Panc1 (cell line): ENCODE results near the gene CCDC167. TPM values are rescaled to one million over a fixed set of nuclear protein-coding genes. Genes with fewer than 3 reads are reported as not detected.
A peak's percentile ranks its signal among the peaks of the same experiment; 100 is the strongest.

ENCODE experiments used
- ATAC-seq: fragments of 200-7000 bp; cut with Tn5 transposase; 2 replicates; pipeline ENCODE4 v1.9.1; 2020; ENCODE audit warnings: mild to moderate bottlenecking, moderate library complexity
- BruUV-seq: library from RNA; stranded (reverse); fragments of 400-500 nt; replicated peaks from 2 replicates; lab custom pipeline; 2021; lab: Mats Ljungman, UMichigan
- CTCF ChIA-PET: fragments of 300-600 bp; sonication (Branson Sonifier 250); formaldehyde crosslinking; loops from one replicate; lab custom pipeline; 2022; ENCODE audit warnings: antibody characterized with exemption; lab: Charles Lee
- POLR2A ChIA-PET: fragments of 300-600 bp; sonication (Branson Sonifier 250); formaldehyde crosslinking; loops from one replicate; lab custom pipeline; 2022; ENCODE audit warnings: antibody characterized with exemption; lab: Charles Lee
- DNase-seq: peaks from one replicate; pipeline ENCODE4 v3.0.0-alpha.2; 2010; ENCODE audit warnings: low read depth, low spot score
- H3K27ac ChIP-seq: 2 replicates; pipeline ENCODE4 v1.5.1; 2011; ENCODE audit warnings: mild to moderate bottlenecking, low read length, inconsistent platforms
- H3K27me3 ChIP-seq: fragments of 200-500 bp; sonication (Bioruptor generic); 2 replicates; pipeline ENCODE4 v1.6.0; 2014; ENCODE audit warnings: low read length, inconsistent platforms; ENCODE audit not compliant: control insufficient read depth, insufficient read depth
- H3K36me3 ChIP-seq: fragments of 200-500 bp; sonication (Bioruptor generic); 2 replicates; pipeline ENCODE4 v1.5.1; 2014; ENCODE audit warnings: inconsistent platforms, mild to moderate bottlenecking, low read length, moderate library complexity; ENCODE audit not compliant: control insufficient read depth, insufficient read depth
- H3K4me1 ChIP-seq: 2 replicates; pipeline ENCODE4 v1.5.1; 2011; ENCODE audit warnings: inconsistent platforms, mild to moderate bottlenecking, low read length, moderate library complexity; ENCODE audit not compliant: control insufficient read depth, insufficient read depth
- H3K4me3 ChIP-seq, 2 experiments: 2 replicates each; pipeline ENCODE4 v1.5.1; 2011 to 2012; ENCODE audit warnings: low read depth in 2 of 2, low read length in 2 of 2, mild to moderate bottlenecking in 2 of 2, inconsistent platforms in 1 of 2, moderate library complexity in 1 of 2
- H3K9me3 ChIP-seq: fragments of 200-500 bp; sonication (Bioruptor generic); 2 replicates; pipeline ENCODE4 v1.5.1; 2014; ENCODE audit warnings: low read depth, mild to moderate bottlenecking, inconsistent platforms, low read length, moderate library complexity; ENCODE audit not compliant: control insufficient read depth, insufficient read depth
- POLR2AphosphoS5 ChIP-seq: IDR thresholded peaks from 2 replicates; pipeline ENCODE4 v1.6.1; 2012; ENCODE audit warnings: mild to moderate bottlenecking, low read depth, low read length, moderate library complexity
- SIN3A ChIP-seq: IDR thresholded peaks from 2 replicates; pipeline ENCODE4 v1.6.1; 2012; ENCODE audit warnings: low read depth, mild to moderate bottlenecking, low read length, moderate library complexity, borderline replicate concordance; ENCODE audit not compliant: insufficient read depth
- TCF7L2 ChIP-seq: IDR thresholded peaks from 2 replicates; pipeline ENCODE4 v1.6.1; 2011; ENCODE audit warnings: mild to moderate bottlenecking, low read depth, low read length, inconsistent platforms
- in situ Hi-C: cut with HindIII; loops from 2 replicates; pipeline ENCODE4 v1.10.0; 2016; ENCODE audit warnings: low sequenced_read_pairs, low pct_unique_long_range_greater_than_20kb
- intact Hi-C: fragments of 100-400 bp; cut with micrococcal nuclease; formaldehyde crosslinking; loops from one replicate; pipeline ENCODE4 v1.10.0; 2022; ENCODE audit not compliant: unreplicated experiment
- total RNA-seq: library from RNA; stranded (reverse); gene quantifications from one replicate; pipeline ENCODE4 v1.2.1, GENCODE V29; 2021; ENCODE audit not compliant: unreplicated experiment
- TF ChIP-seq, protein P1 (sequence below), 2 experiments: IDR thresholded peaks; 2 replicates each; pipeline ENCODE4 v1.6.1; 2011 to 2012; ENCODE audit warnings: low read depth in 2 of 2, control low read depth in 1 of 2, low read length in 1 of 2, mild to moderate bottlenecking in 1 of 2, moderate library complexity in 1 of 2; ENCODE audit not compliant: insufficient read depth in 1 of 2
- TF ChIP-seq, protein P2 (sequence below): fragments of 450-650 bp; IDR thresholded peaks from 2 replicates; pipeline ENCODE4 v1.5.1; 2017; ENCODE audit warnings: mild to moderate bottlenecking

Gene CCDC167
- total RNA-seq, 1 experiment from 2014 or later, result 57.6 TPM

DNA sequence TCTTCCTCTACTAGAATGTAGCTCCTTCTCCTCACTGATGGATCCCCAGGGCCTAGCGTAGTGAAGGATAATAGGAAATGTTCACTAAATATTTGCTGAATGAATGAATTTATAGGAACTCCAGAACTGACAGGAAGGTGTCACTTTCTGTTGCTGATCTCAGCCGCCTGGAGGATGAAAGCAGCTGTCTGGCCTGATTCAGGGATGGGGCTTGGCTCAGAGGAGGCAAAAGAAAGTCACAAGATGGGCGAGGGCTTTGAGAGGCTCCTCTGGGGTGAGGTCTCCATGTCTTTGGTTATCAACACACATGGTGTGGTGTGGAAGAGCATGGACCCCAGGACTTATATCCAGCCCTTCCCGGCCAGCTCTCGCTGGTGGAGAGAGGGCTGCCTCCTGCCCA is 11.5 kb upstream of the CCDC167 start:
- ChIA-PET CTCF (no interaction called here), POLR2A (no interaction called here)
- in situ Hi-C loops (no loop called here), intact Hi-C loops (no loop called here)
- no peak for DNase-seq
- Histone ChIP-seq H3K4me1 (peaks cover 57% of the 10 kb centered on the region), H3K27ac (peak overlapping the region; percentile 91), H3K4me3 (no peak overlapping the region), H3K9me3 (no peaks in the 10 kb centered on the region), H3K27me3 (no peaks in the 10 kb centered on the region), H3K36me3 (no peaks in the 10 kb centered on the region)
- ATAC-seq, result no peak
- TF ChIP-seq, protein P1, sequence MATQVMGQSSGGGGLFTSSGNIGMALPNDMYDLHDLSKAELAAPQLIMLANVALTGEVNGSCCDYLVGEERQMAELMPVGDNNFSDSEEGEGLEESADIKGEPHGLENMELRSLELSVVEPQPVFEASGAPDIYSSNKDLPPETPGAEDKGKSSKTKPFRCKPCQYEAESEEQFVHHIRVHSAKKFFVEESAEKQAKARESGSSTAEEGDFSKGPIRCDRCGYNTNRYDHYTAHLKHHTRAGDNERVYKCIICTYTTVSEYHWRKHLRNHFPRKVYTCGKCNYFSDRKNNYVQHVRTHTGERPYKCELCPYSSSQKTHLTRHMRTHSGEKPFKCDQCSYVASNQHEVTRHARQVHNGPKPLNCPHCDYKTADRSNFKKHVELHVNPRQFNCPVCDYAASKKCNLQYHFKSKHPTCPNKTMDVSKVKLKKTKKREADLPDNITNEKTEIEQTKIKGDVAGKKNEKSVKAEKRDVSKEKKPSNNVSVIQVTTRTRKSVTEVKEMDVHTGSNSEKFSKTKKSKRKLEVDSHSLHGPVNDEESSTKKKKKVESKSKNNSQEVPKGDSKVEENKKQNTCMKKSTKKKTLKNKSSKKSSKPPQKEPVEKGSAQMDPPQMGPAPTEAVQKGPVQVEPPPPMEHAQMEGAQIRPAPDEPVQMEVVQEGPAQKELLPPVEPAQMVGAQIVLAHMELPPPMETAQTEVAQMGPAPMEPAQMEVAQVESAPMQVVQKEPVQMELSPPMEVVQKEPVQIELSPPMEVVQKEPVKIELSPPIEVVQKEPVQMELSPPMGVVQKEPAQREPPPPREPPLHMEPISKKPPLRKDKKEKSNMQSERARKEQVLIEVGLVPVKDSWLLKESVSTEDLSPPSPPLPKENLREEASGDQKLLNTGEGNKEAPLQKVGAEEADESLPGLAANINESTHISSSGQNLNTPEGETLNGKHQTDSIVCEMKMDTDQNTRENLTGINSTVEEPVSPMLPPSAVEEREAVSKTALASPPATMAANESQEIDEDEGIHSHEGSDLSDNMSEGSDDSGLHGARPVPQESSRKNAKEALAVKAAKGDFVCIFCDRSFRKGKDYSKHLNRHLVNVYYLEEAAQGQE (IDR thresholded peaks at IDR 0.05; ENCODE audit: insufficient read depth in 1 of 2, low read depth in 2 of 2, low read length in 1 of 2), result no peak
- TF ChIP-seq POLR2AphosphoS5, result no peak
- TF ChIP-seq TCF7L2, result no peak
- TF ChIP-seq, protein P2, sequence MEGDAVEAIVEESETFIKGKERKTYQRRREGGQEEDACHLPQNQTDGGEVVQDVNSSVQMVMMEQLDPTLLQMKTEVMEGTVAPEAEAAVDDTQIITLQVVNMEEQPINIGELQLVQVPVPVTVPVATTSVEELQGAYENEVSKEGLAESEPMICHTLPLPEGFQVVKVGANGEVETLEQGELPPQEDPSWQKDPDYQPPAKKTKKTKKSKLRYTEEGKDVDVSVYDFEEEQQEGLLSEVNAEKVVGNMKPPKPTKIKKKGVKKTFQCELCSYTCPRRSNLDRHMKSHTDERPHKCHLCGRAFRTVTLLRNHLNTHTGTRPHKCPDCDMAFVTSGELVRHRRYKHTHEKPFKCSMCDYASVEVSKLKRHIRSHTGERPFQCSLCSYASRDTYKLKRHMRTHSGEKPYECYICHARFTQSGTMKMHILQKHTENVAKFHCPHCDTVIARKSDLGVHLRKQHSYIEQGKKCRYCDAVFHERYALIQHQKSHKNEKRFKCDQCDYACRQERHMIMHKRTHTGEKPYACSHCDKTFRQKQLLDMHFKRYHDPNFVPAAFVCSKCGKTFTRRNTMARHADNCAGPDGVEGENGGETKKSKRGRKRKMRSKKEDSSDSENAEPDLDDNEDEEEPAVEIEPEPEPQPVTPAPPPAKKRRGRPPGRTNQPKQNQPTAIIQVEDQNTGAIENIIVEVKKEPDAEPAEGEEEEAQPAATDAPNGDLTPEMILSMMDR, result no peak
- no peak for TF ChIP-seq SIN3A
- no TSS peak for BruUV-seq

DNA sequence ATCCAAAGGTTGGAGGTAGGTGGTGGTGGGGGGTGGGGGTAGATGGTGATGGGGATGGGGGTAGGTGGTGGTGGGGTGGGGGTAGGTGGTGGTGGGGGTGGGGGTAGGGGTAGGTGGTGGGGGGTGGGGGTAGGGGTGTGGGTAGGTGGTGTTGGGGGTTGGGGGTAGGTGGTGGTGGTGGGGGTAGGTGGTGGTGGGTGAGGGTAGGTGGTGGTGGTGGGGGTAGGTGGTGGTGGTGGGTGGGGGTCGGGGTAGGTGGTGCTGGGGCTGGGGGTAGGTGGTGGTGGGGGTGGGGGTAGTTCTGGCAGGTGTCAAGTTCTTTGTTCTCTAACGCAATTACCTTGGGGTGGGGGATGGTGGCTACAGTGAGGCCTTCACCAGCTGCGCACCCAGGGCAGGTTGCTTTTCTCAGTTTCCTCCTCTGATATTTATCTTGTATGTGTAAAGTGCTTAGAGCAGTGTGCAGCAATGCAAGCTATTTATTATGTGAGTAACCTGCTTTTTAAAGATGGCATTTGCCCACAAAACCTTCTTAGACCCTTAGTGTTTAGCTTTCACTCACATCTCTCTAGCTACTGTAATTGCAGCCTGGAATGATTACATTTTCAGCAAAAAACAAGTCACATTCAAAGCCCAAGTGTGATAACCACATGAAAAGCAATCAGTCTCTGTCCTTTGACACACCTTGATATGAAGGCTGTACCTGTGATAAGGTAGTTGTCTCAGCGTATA is 8.2 kb upstream of the CCDC167 start:
- CTCF ChIA-PET, result no interaction called here
- DNase-seq (no peak), ATAC-seq (no peak)
- BruUV-seq, result no TSS peak
- no peak overlapping the region for H3K4me3 ChIP-seq
- H3K27ac ChIP-seq, result peak overlapping the region; percentile 52; the same call in 1 of the 2 replicates
- in situ Hi-C loops, result no loop called here
- H3K9me3 ChIP-seq, result no peaks in the 10 kb centered on the region
- H3K27me3 ChIP-seq, result no peaks in the 10 kb centered on the region
- intact Hi-C loops, result no loop called here
- POLR2A ChIA-PET, result interaction anchor here (0.6 kb wide), 1 partner anchor 496 kb away, joined by 10 read pairs; no protein-coding TSS in a partner anchor
- TF ChIP-seq, protein P1 (IDR thresholded peaks at IDR 0.05; ENCODE audit: insufficient read depth in 1 of 2, low read depth in 2 of 2, low read length in 1 of 2), result no peak
- TF ChIP-seq, protein P2, result no peak
- TF ChIP-seq TCF7L2 (no peak), POLR2AphosphoS5 (no peak), SIN3A (no peak)
- peaks cover 23% of the 10 kb centered on the region for H3K4me1 ChIP-seq
- no peaks in the 10 kb centered on the region for H3K36me3 ChIP-seq
